ENCODE data around the gene ELAVL3.

GRCh38 chr19:11465600-11465999 is 15.2 kb downstream of the ELAVL3 start:
- TF ChIP-seq CTCF (IDR thresholded peaks at IDR 0.05) (no peak), POLR2AphosphoS5 (IDR thresholded peaks at IDR 0.05) (no peak)
